ENCODE measurements around the gene ADAMTS12. TPM values are rescaled to one million over a fixed set of nuclear protein-coding genes. Genes with fewer than 3 reads are reported as not detected.

Gene ADAMTS12
- total RNA-seq, 4 donors from 2014 or later = 0.60 to 4.1 (median 1.3) TPM

DNA sequence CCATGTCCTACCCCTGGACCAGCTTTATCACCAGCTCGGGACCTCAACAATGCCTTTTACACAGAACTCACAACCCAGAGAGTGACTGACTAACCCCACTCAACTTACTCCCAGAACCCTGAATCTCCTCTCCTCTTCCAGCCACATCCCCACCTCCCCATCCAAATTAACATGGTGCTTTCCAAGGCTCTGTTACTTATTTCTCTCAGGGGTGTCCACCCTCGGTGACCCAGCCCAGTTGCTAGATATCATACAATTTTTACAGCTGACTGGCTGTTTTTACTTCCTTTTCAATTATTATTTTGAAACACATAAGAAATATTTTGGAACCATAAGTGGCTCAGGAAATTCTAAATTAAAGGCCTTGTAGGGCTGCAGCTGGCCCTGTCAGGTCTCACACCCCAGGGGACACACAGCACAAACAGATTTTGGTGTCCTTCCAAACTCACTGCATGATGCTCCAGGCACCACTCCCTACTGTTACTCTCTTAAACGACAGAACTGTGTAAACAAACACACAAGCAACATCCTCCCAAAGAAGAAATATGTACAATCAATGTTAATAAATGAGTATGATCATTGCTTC, 180.6 kb downstream of the ADAMTS12 start:
- intact Hi-C loops (cut with DNase I; ENCODE audit: low total_unique reads) = no loop called here
- no peaks in the 10 kb centered on the region for H3K4me1 ChIP-seq
- no peaks in the 10 kb centered on the region for H3K27me3 ChIP-seq
- in situ Hi-C loops (cut with MboI; ENCODE audit: low pct_ligation_motif_present in 1 of 4, low pct_unique_long_range_greater_than_20kb in 1 of 4, low sequenced_read_pairs in 3 of 4) = no loop called here
- no peak for DNase-seq
- no peak overlapping the region for H3K4me3 ChIP-seq
- H3K27ac ChIP-seq = no peak overlapping the region
- H3K9me3 ChIP-seq = no peaks in the 10 kb centered on the region
- no peaks in the 10 kb centered on the region for H3K36me3 ChIP-seq
- 58 to 71% methylated on average over 2 to 3 of the region's 3 CpGs for WGBS, 2 donors (ENCODE audit: low coverage in 1 of 2)
- TF ChIP-seq POLR2AphosphoS5 (IDR thresholded peaks at IDR 0.05) = no peak
- no peak for TF ChIP-seq POLR2A (IDR thresholded peaks at IDR 0.05)
- TF ChIP-seq, protein P1, sequence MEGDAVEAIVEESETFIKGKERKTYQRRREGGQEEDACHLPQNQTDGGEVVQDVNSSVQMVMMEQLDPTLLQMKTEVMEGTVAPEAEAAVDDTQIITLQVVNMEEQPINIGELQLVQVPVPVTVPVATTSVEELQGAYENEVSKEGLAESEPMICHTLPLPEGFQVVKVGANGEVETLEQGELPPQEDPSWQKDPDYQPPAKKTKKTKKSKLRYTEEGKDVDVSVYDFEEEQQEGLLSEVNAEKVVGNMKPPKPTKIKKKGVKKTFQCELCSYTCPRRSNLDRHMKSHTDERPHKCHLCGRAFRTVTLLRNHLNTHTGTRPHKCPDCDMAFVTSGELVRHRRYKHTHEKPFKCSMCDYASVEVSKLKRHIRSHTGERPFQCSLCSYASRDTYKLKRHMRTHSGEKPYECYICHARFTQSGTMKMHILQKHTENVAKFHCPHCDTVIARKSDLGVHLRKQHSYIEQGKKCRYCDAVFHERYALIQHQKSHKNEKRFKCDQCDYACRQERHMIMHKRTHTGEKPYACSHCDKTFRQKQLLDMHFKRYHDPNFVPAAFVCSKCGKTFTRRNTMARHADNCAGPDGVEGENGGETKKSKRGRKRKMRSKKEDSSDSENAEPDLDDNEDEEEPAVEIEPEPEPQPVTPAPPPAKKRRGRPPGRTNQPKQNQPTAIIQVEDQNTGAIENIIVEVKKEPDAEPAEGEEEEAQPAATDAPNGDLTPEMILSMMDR (IDR thresholded peaks at IDR 0.05) = no peak
- no peak for TF ChIP-seq EP300 (IDR thresholded peaks at IDR 0.05; ENCODE audit: low read depth)

DNA sequence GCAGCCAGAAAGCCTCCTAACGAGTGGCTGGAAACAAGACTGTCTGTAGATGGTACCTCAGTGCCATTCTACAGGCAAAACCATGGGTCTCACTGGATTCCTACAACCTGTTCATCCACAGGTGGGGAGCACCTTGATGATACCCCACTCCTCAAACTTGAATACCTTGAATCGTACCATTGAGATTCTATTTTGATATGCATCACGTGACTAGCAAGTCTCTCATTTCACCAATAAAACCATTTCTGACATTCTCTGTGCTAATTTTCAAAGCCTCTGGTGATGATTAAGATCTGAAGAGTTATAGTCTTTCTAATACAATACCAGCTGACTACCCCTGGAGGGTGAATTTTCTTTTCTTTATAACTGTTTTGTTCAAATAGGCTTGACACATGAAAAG, 188.9 kb downstream of the ADAMTS12 start:
- Histone ChIP-seq H3K27ac (no peak overlapping the region), H3K36me3 (no peaks in the 10 kb centered on the region), H3K4me3 (no peak overlapping the region), H3K27me3 (no peaks in the 10 kb centered on the region), H3K9me3 (no peaks in the 10 kb centered on the region), H3K4me1 (no peaks in the 10 kb centered on the region)
- TF ChIP-seq, protein P1 (IDR thresholded peaks at IDR 0.05) = no peak
- no peak for DNase-seq
- intact Hi-C loops (cut with DNase I; ENCODE audit: low total_unique reads) = no loop called here
- in situ Hi-C loops (cut with MboI; ENCODE audit: low pct_ligation_motif_present in 1 of 4, low pct_unique_long_range_greater_than_20kb in 1 of 4, low sequenced_read_pairs in 3 of 4) = no loop called here
- WGBS, 2 donors (ENCODE audit: low coverage in 1 of 2) = 80 to 81% methylated on average over 1 to 3 of the region's 3 CpGs

DNA sequence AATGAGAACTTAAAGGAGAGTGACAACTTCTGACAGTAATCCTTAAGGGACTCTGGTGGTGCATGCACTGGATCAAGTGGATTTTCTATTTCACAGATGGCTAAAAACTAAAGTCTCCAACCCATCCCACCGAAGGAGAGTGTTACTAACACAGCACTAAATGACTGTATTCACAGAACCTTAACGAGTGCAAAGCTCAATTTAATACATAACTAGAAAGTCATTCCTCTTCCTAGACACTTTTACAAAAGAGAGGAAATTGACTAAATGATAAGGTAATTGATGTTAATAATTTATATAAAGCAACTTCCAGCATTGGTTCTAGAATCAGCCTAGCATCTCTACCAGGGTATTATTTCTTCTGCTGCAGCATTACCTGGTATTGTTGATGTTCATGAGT, 189.8 kb downstream of the ADAMTS12 start:
- Histone ChIP-seq H3K4me1 (no peaks in the 10 kb centered on the region), H3K27me3 (no peaks in the 10 kb centered on the region), H3K4me3 (no peak overlapping the region), H3K27ac (no peak overlapping the region), H3K9me3 (no peaks in the 10 kb centered on the region), H3K36me3 (no peaks in the 10 kb centered on the region)
- intact Hi-C loops (cut with DNase I; ENCODE audit: low total_unique reads) (no loop called here), in situ Hi-C loops (cut with MboI; ENCODE audit: low pct_ligation_motif_present in 1 of 4, low pct_unique_long_range_greater_than_20kb in 1 of 4, low sequenced_read_pairs in 3 of 4) (no loop called here)
- no peak for DNase-seq
- 70% methylated on average over 2 of the region's 2 CpGs; no CpG with 5 or more reads in 1 of the 2 donors for WGBS, 2 donors (ENCODE audit: low coverage in 1 of 2)
- TF ChIP-seq POLR2AphosphoS5 (IDR thresholded peaks at IDR 0.05) (no peak), POLR2A (IDR thresholded peaks at IDR 0.05) (no peak), EP300 (IDR thresholded peaks at IDR 0.05; ENCODE audit: low read depth) (no peak)
- TF ChIP-seq, protein P1 (IDR thresholded peaks at IDR 0.05) = no peak

DNA sequence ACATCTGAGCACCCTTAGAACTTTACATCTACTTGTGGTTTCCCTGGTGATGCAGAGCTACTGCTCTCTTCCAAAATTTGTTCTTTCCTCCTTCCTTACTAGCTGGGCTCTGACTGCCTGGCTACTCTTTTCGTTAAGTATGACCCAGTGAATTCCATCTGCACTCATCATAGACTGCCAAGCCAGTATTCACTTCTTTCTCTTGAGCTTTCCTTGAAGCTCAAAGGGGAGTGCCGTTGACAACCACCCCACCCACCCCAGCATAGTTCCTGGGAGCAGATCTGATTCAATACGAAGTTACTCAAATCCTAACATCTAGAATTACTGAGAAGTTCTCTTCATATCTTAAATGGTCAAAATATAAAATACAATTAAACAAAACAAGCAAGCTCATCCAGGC, 190.5 kb downstream of the ADAMTS12 start:
- TF ChIP-seq, protein P1 (IDR thresholded peaks at IDR 0.05) = no peak
- TF ChIP-seq POLR2AphosphoS5 (IDR thresholded peaks at IDR 0.05) (no peak), POLR2A (IDR thresholded peaks at IDR 0.05) (no peak), EP300 (IDR thresholded peaks at IDR 0.05; ENCODE audit: low read depth) (no peak)
- Histone ChIP-seq H3K27ac (no peak overlapping the region), H3K27me3 (no peaks in the 10 kb centered on the region), H3K4me1 (no peaks in the 10 kb centered on the region), H3K36me3 (no peaks in the 10 kb centered on the region), H3K4me3 (no peak overlapping the region), H3K9me3 (no peaks in the 10 kb centered on the region)
- intact Hi-C loops (cut with DNase I; ENCODE audit: low total_unique reads) (no loop called here), in situ Hi-C loops (cut with MboI; ENCODE audit: low pct_ligation_motif_present in 1 of 4, low pct_unique_long_range_greater_than_20kb in 1 of 4, low sequenced_read_pairs in 3 of 4) (no loop called here)
- DNase-seq = no peak
- 70 to 80% methylated on average over 3 of the region's 3 CpGs for WGBS, 2 donors (ENCODE audit: low coverage in 1 of 2)

Data from transverse colon (tissue), 4 donors.